Measurements from ENCODE around the gene TDRD9. TPM values are rescaled to one million over a fixed set of nuclear protein-coding genes. Genes with fewer than 3 reads are reported as not detected.

Gene TDRD9
- total and polyA plus RNA-seq, 2 of the 4 experiments (the other 2 are of a cell fraction): 0.07 to 0.18 TPM

GRCh38 chr14:103946975-103947374 is 18.7 kb downstream of the TDRD9 start:
- H2BK15ac ChIP-seq (ENCODE audit: low read depth, low read length): no peak overlapping the region
- ChIA-PET CTCF (no interaction called here), POLR2A (ENCODE audit: unreplicated experiment) (no interaction called here)
- no peak overlapping the region for H3K9ac ChIP-seq (ENCODE audit: low read depth, low read length)
- no peak overlapping the region for H2BK5ac ChIP-seq (ENCODE audit: low read depth, low read length, poor library complexity, severe bottlenecking)
- DNase-seq (no peak), ATAC-seq (ENCODE audit: low read depth) (no peak)
- in situ Hi-C loops (cut with MboI; ENCODE audit: low sequenced_read_pairs) (no loop called here), dilution Hi-C loops (cut with HindIII; ENCODE audit: low sequenced_read_pairs, unreplicated experiment) (no loop called here), intact Hi-C loops (cut with micrococcal nuclease) (no loop called here)
- H3K14ac ChIP-seq (replicated peaks; ENCODE audit: low read depth, low read length): no peak overlapping the region
- H3K18ac ChIP-seq (ENCODE audit: low read depth, low read length): no peak overlapping the region
- no peaks in the 10 kb centered on the region for H3K9me1 ChIP-seq (ENCODE audit: insufficient read depth, low read length)
- no TSS peak for BruUV-seq (replicated peaks)
- H2AFZ ChIP-seq (replicated peaks; ENCODE audit: low read length, poor library complexity): no peak overlapping the region
- H3K27ac ChIP-seq (ENCODE audit: insufficient read depth, low read length): no peak overlapping the region
- H3K4me2 ChIP-seq (ENCODE audit: low read depth, low read length): no peak overlapping the region
- no peak overlapping the region for H3K56ac ChIP-seq (ENCODE audit: extremely low read depth, insufficient read depth, low read length)
- no peak overlapping the region for H3K4ac ChIP-seq (ENCODE audit: low read depth, low read length)
- H4K5ac ChIP-seq (ENCODE audit: low read depth, low read length): no peak overlapping the region
- H2AK5ac ChIP-seq (ENCODE audit: low read depth, low read length): no peak overlapping the region
- H4K8ac ChIP-seq (ENCODE audit: low read depth in 2 of 2, low read length in 2 of 2): no peak overlapping the region
- H3K4me1 ChIP-seq (ENCODE audit: control insufficient read depth, insufficient read depth, low read length): no peaks in the 10 kb centered on the region
- H2AK9ac ChIP-seq (replicated peaks; ENCODE audit: low read depth, low read length, poor library complexity): no peak overlapping the region
- H2BK20ac ChIP-seq (ENCODE audit: low read depth, low read length): no peak overlapping the region
- H3K36me3 ChIP-seq (ENCODE audit: control insufficient read depth, insufficient read depth, low read length): no peaks in the 10 kb centered on the region
- H4K91ac ChIP-seq (ENCODE audit: insufficient read depth, low read depth, low read length): no peak overlapping the region
- peaks cover 5% of the 10 kb centered on the region; the same call in 1 of the 2 replicates for H3K27me3 ChIP-seq (ENCODE audit: control insufficient read depth, insufficient read depth, low read length)
- no peaks in the 10 kb centered on the region for H3K9me3 ChIP-seq (ENCODE audit: control insufficient read depth, insufficient read depth, low read length)
- TF ChIP-seq CHD1 (IDR thresholded peaks at IDR 0.05; ENCODE audit: low read depth, low read length) (no peak), MAFK (IDR thresholded peaks at IDR 0.05; ENCODE audit: low read depth, low read length) (no peak), FOS (IDR thresholded peaks at IDR 0.05; ENCODE audit: low read depth, low read length) (no peak), RCOR1 (IDR thresholded peaks at IDR 0.05; ENCODE audit: insufficient replicate concordance, low read length) (no peak), RAD21 (IDR thresholded peaks at IDR 0.05; ENCODE audit: low read length) (no peak), RFX5 (IDR thresholded peaks at IDR 0.05; ENCODE audit: low read depth, low read length) (no peak), ELK1 (IDR thresholded peaks at IDR 0.05; ENCODE audit: borderline replicate concordance, low read depth, low read length) (no peak), NFE2L2 (IDR thresholded peaks at IDR 0.05; ENCODE audit: low read depth, low read length) (no peak), MAZ (IDR thresholded peaks at IDR 0.05; ENCODE audit: borderline replicate concordance, low read depth, low read length) (no peak), MXI1 (IDR thresholded peaks at IDR 0.05; ENCODE audit: borderline replicate concordance, low read depth, low read length) (no peak), CEBPB (IDR thresholded peaks at IDR 0.05; ENCODE audit: low read depth, low read length) (no peak), POLR2A (IDR thresholded peaks at IDR 0.05; ENCODE audit: low read depth, low read length) (no peak), SMC3 (IDR thresholded peaks at IDR 0.05; ENCODE audit: low read depth, low read length) (no peak), BHLHE40 (IDR thresholded peaks at IDR 0.05; ENCODE audit: low read depth, low read length) (no peak), CTCF (conservative IDR thresholded peaks at IDR 0.05; ENCODE audit: low read depth, low read length) (no peak)
- TF ChIP-seq, protein P1, sequence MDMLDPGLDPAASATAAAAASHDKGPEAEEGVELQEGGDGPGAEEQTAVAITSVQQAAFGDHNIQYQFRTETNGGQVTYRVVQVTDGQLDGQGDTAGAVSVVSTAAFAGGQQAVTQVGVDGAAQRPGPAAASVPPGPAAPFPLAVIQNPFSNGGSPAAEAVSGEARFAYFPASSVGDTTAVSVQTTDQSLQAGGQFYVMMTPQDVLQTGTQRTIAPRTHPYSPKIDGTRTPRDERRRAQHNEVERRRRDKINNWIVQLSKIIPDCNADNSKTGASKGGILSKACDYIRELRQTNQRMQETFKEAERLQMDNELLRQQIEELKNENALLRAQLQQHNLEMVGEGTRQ (IDR thresholded peaks at IDR 0.05; ENCODE audit: low read depth, low read length): no peak
- H3K23ac ChIP-seq (ENCODE audit: low read depth, low read length): no peak overlapping the region
- H2BK120ac ChIP-seq (ENCODE audit: low read depth, low read length): no peak overlapping the region
- H3K79me1 ChIP-seq (ENCODE audit: low read depth in 1 of 2, low read length in 2 of 2): no peaks in the 10 kb centered on the region
- WGBS, 2 experiments (ENCODE audit: extremely low coverage in 2 of 2, insufficient read length in 1 of 2): no CpG with 5 or more reads among the region's 2 CpGs
- no peak overlapping the region for H3K4me3 ChIP-seq (ENCODE audit: insufficient read depth, low read depth, low read length)
- H4K20me1 ChIP-seq (ENCODE audit: insufficient read depth, low read length): no peaks in the 10 kb centered on the region

All from IMR-90 (cell line).